ES-I3 (cell line): ENCODE measurements around the gene BICDL2.
A peak's percentile ranks its signal among the peaks of the same experiment; 100 is the strongest.

Source experiments
- H3K36me3 ChIP-seq: 2 replicates; pipeline ENCODE4 v1.6.1; 2013; ENCODE audit warnings: mild to moderate bottlenecking, low read length, control low read depth, moderate library complexity; ENCODE audit not compliant: insufficient read depth
- H3K4me1 ChIP-seq: 2 replicates; pipeline ENCODE4 v1.6.1; 2013; ENCODE audit warnings: mild to moderate bottlenecking, control low read depth, low read length; ENCODE audit not compliant: insufficient read depth
- H3K9ac ChIP-seq: 2 replicates; pipeline ENCODE4 v1.6.1; 2013; ENCODE audit warnings: low read depth, mild to moderate bottlenecking, low read length, moderate library complexity
- H3K9me3 ChIP-seq: 2 replicates; pipeline ENCODE4 v1.6.1; 2013; ENCODE audit warnings: mild to moderate bottlenecking, low read length, moderate library complexity; ENCODE audit not compliant: control insufficient read depth, insufficient read depth

BICDL2 gene

GRCh38 chr16:3046641-3047386, 10.1 kb upstream of the BICDL2 start:
- no peaks in the 10 kb centered on the region for H3K9me3 ChIP-seq
- H3K9ac ChIP-seq = peak overlapping the region; percentile 75
- no peaks in the 10 kb centered on the region for H3K36me3 ChIP-seq
- no peaks in the 10 kb centered on the region for H3K4me1 ChIP-seq

GRCh38 chr16:3045758-3046640, 9.3 kb upstream of the BICDL2 start, which contains the start of gene MMP25:
Gene MMP25, plus strand, starts transcription at chr16:3046561. Its CDS starts 357 bp downstream, at chr16:3046918.
- Histone ChIP-seq H3K36me3 (no peaks in the 10 kb centered on the region), H3K4me1 (no peaks in the 10 kb centered on the region), H3K9me3 (no peaks in the 10 kb centered on the region), H3K9ac (peak within 1 kb of the TSS; percentile 75)

GRCh38 chr16:3044708-3045107, 8.0 kb upstream of the BICDL2 start:
- no peaks in the 10 kb centered on the region for H3K36me3 ChIP-seq
- H3K9ac ChIP-seq = no peak overlapping the region
- no peaks in the 10 kb centered on the region for H3K4me1 ChIP-seq
- H3K9me3 ChIP-seq = no peaks in the 10 kb centered on the region

- Histone ChIP-seq H3K9me3 (no peaks in the 10 kb centered on the region), H3K4me1 (no peaks in the 10 kb centered on the region), H3K9ac (no peak overlapping the region), H3K36me3 (no peaks in the 10 kb centered on the region)
Observed at GRCh38 chr16:3042376-3042775, 5.6 kb upstream of the BICDL2 start.

- Histone ChIP-seq H3K9me3 (no peaks in the 10 kb centered on the region), H3K4me1 (no peaks in the 10 kb centered on the region), H3K36me3 (no peaks in the 10 kb centered on the region), H3K9ac (no peak overlapping the region)
Observed at GRCh38 chr16:3038896-3039295, 2.2 kb upstream of the BICDL2 start.

GRCh38 chr16:3038256-3038655, 1.5 kb upstream of the BICDL2 start:
- no peaks in the 10 kb centered on the region for H3K36me3 ChIP-seq
- no peaks in the 10 kb centered on the region for H3K4me1 ChIP-seq
- no peak overlapping the region for H3K9ac ChIP-seq
- no peaks in the 10 kb centered on the region for H3K9me3 ChIP-seq

GRCh38 chr16:3035972-3036725, 595 bp downstream of the BICDL2 start:
- peak overlapping the region; percentile 35 for H3K9ac ChIP-seq
- no peaks in the 10 kb centered on the region for H3K9me3 ChIP-seq
- no peaks in the 10 kb centered on the region for H3K36me3 ChIP-seq
- H3K4me1 ChIP-seq = peaks cover 4% of the 10 kb centered on the region; the same call in 1 of the 2 replicates

- peak overlapping the region; percentile 35 for H3K9ac ChIP-seq
- no peaks in the 10 kb centered on the region for H3K9me3 ChIP-seq
- H3K4me1 ChIP-seq = peaks cover 4% of the 10 kb centered on the region; the same call in 1 of the 2 replicates
- H3K36me3 ChIP-seq = no peaks in the 10 kb centered on the region
Observed at GRCh38 chr16:3035289-3035971, 1.3 kb downstream of the BICDL2 start.

GRCh38 chr16:3032624-3033023, 4.1 kb downstream of the BICDL2 start:
- Histone ChIP-seq H3K9me3 (no peaks in the 10 kb centered on the region), H3K4me1 (peaks cover 4% of the 10 kb centered on the region; the same call in 1 of the 2 replicates), H3K9ac (no peak overlapping the region), H3K36me3 (no peaks in the 10 kb centered on the region)

GRCh38 chr16:3030222-3031212, 6.2 kb downstream of the BICDL2 start:
- Histone ChIP-seq H3K9me3 (no peaks in the 10 kb centered on the region), H3K9ac (no peak overlapping the region), H3K4me1 (peaks cover 4% of the 10 kb centered on the region; the same call in 1 of the 2 replicates), H3K36me3 (no peaks in the 10 kb centered on the region)

- Histone ChIP-seq H3K9me3 (no peaks in the 10 kb centered on the region), H3K9ac (no peak overlapping the region), H3K4me1 (peaks cover 4% of the 10 kb centered on the region; the same call in 1 of the 2 replicates), H3K36me3 (no peaks in the 10 kb centered on the region)
Observed at GRCh38 chr16:3029491-3030221, 7.1 kb downstream of the BICDL2 start.

GRCh38 chr16:3028716-3029319, 7.9 kb downstream of the BICDL2 start:
- peak overlapping the region; percentile 36; the same call in 1 of the 2 replicates for H3K9ac ChIP-seq

More at GRCh38 chr16:3028716-3029319, 7.9 kb downstream of the BICDL2 start:
- H3K36me3 ChIP-seq = no peaks in the 10 kb centered on the region
- no peaks in the 10 kb centered on the region for H3K9me3 ChIP-seq
- H3K4me1 ChIP-seq = peaks cover 4% of the 10 kb centered on the region; the same call in 1 of the 2 replicates
